ENCODE data around the gene RALGPS1.

RALGPS1 gene

DNA sequence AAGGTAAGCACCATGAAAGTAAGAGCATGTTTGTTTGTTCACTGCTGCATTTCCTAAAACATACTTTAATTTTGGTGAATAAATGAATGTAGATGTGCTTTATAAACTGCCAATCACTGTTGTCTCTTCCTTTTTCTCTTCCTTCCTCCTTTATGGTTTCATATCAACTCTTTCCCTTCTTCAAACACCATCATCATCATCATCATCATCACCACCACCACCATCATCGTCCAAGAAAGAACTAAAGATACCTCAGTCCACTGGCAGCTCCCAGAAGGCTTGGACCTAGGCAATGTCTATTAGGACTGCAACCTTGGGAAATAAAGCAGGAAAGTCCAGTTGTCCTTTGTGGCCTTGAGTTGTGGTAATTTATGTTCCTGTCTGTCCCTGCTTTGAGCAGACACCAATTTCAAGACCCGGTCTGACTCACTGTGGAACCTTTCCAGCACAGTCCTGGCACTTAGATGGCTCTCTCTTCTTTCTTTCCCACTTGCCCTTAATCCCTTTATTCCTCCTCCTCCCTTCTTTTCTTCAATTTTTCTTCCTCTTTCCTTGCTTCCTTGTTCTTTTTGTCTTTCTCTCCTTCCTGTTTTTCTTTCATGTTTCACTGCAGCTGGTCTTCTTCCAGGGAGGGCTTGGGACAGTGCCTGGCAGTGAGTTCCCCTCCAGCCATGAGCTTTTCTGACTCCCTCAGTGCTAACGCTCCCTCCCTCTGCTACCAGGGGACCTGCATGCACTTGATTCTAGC is 108.5 kb downstream of the RALGPS1 start:
- DNase-seq (ENCODE audit: low read depth in 2 of 2): no peak

DNA sequence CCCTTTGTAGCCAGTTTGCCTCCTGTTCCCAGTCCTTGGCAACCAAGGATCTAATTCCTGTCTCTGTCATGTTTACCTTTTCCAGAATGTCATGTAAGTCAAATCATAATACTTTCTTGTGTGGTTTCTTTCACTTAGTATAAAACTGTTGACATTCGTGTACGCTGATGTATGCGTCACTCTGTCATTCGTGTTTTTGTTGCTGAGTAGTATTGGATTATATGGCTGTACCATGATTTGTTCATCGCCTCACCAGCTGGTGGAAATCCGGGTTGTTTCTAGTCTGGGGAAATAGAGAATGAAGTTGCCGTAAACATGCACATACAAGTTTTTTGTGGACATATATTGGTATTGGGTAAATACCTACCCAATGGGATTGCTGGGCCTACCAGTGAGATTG is 110.5 kb downstream of the RALGPS1 start:
- no peak for DNase-seq (ENCODE audit: low read depth in 2 of 2)

- no peak for DNase-seq (ENCODE audit: low read depth in 2 of 2)
Observed at GRCh38 chr9:127027694-127028093, 113.1 kb downstream of the RALGPS1 start.

DNA sequence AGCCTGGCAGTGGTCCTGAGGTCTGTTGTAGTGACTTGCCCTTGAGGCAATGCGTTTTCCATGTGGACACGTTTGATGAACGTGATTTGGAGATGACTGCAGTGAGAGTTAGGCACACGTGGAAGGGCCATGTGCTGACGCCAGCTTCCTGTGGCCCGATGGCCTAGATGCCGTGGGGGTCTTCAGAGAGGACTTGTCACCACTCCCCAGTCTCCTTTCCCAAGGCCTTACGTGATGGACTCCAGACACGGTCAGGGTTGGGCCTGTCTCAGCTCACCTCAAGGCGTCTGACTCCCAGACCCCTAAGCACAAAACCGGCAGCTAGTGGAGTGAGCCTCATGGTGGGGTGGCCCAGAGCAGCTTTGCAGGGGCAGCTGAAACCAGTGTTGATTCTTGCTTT is 115.0 kb downstream of the RALGPS1 start:
- DNase-seq (ENCODE audit: low read depth in 2 of 2): no peak

DNA sequence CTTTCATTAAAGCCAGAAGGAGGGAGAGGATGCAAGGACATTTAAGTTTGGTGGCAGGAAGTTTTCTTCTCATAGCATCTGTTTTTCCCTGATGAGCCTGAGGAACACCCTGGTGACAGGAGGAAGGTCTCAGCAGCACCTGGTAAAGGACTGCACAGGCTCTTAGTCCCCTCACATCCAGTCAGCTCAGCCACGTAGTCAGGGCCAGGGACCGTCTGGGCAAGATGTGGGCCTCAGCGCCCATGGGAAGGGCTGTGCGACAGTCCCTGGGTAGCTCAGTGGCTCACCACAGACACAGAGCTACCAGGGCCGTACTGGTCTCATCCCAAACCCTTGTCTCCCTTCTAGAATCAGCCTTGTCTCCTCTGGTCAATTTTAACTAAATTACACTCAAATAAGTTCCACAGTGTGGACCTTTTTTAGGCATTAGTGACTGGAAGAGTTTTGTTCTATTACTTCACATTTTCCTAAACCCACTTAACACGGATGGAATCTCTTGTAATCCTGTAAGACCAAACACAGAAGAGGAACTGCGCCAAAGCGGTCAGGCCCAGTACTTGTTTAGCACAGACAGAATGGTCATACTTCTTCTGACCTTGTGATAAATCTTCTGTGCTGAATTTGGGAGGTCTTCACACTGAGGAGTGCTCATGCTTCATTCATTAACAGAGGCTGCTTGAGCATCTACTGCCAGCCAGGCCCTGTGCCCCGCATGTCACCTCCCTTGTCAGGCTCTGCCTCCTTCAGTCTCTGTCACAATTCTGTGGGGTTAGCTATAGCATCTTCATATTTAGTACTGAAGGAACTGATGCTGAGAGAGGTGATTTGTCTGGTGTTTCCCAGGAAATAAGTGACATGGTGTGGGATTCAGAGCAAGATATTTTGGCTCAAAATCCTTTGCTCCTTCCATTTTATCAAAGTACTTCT is 116.5 kb downstream of the RALGPS1 start:
- no peak for DNase-seq (ENCODE audit: low read depth in 2 of 2)

GRCh38 chr9:127032256-127032655 is 117.7 kb downstream of the RALGPS1 start:
- DNase-seq (ENCODE audit: low read depth in 2 of 2): no peak

DNA sequence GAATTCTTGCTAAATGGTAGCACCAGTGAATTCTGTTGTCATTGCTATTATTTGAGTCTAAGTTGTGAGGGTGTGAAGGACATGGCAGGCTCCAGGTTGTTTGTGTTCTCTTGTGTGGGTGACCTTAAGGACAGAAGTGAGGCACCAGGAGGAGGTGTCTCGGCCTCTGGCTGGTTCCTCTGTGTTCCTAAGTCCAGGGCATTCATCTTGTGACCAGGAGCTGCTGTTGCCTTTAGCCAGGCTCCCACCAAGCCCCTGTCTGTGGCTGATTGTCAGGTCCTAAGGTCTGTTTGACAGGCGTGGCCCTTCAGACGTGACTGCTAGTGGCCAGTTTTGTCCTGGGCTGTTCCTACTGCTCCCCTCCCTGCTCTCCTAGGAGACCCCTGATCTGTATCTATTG is 118.5 kb downstream of the RALGPS1 start:
- DNase-seq (ENCODE audit: low read depth in 2 of 2): no peak

GRCh38 chr9:127033789-127034188 is 119.2 kb downstream of the RALGPS1 start:
- no peak for DNase-seq (ENCODE audit: low read depth in 2 of 2)

GRCh38 chr9:127034691-127035090 is 120.1 kb downstream of the RALGPS1 start:
- DNase-seq (ENCODE audit: low read depth in 2 of 2): no peak

- no peak for DNase-seq (ENCODE audit: low read depth in 2 of 2)
Observed at GRCh38 chr9:127035423-127035822, 120.8 kb downstream of the RALGPS1 start.

GRCh38 chr9:127035948-127036347 is 121.4 kb downstream of the RALGPS1 start:
- no peak for DNase-seq (ENCODE audit: low read depth in 2 of 2)

GRCh38 chr9:127036437-127036836 is 121.9 kb downstream of the RALGPS1 start:
- no peak for DNase-seq (ENCODE audit: low read depth in 2 of 2)

GRCh38 chr9:127038531-127038930 is 123.9 kb downstream of the RALGPS1 start:
- DNase-seq (ENCODE audit: low read depth in 2 of 2): no peak

DNA sequence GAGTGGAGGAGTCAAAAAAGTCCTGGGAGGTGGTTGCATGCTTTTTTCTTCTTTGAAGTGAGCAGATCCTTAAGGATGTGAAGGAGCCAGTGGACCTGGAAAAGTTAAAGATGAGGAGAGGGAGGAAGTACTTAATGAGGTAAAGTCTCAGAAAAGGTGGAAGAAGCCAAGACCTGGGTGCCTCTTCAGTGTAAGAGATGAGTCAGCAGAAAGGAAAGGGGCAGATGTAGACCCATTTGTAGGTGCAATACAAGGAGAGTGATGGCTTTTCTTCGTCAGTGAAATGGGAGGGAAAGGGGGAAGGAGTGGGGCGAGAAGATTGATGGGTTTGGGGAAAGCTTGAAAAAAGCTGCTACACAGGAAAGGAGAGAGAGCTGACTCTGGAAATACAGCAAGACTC is 124.9 kb downstream of the RALGPS1 start:
- no peak for DNase-seq (ENCODE audit: low read depth in 2 of 2)

- DNase-seq (ENCODE audit: low read depth in 2 of 2): no peak
Observed at GRCh38 chr9:127045148-127045547, 130.6 kb downstream of the RALGPS1 start.

DNA sequence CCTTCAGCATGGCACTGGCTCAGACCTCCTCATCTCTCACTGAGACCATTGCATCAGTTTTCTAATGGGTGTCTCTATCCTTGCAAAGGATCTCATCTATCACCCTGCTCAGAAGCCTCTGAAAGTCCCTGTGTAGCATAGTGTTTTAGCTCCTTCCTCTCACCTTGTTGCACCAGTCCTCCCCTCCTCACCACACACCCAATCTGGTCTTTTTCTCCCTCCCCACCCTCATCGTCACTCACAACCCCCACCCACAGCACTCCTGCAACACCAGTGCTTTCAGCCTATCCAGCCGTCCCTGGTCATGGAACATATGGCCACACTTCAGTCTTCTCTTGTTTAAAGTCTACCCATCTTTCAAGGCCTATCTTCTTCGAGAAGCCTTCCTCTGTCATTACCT is 133.4 kb downstream of the RALGPS1 start:
- no peak for DNase-seq (ENCODE audit: low read depth in 2 of 2)

- DNase-seq (ENCODE audit: low read depth in 2 of 2): no peak
Observed at GRCh38 chr9:127049044-127049443, 134.5 kb downstream of the RALGPS1 start.

- DNase-seq (ENCODE audit: low read depth in 2 of 2): no peak
Observed at GRCh38 chr9:127049581-127049980, 135.0 kb downstream of the RALGPS1 start.

GRCh38 chr9:127050152-127050551 is 135.6 kb downstream of the RALGPS1 start:
- no peak for DNase-seq (ENCODE audit: low read depth in 2 of 2)

DNA sequence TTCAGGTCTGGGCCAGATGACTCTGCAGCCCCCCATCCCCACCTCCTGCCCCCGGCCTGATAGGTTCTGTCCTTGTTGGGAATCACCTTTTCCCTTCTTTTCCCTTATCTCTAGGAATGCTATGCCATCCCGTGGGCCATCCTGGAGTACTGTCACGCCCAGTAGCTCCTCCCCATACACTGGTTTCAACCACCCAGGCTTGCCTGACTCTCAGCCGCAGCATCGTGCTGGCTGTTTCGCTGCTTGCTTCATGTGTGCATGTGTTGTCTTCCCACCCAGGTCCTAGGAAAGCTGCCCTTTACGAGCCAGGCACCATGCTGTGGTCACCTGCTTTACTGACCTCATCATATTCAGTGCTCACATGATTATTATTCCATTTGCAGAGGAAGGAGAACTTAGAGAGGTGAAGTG is 136.0 kb downstream of the RALGPS1 start:
- DNase-seq (ENCODE audit: low read depth in 2 of 2): no peak

GRCh38 chr9:127051881-127052595 is 137.5 kb downstream of the RALGPS1 start:
- DNase-seq (ENCODE audit: low read depth in 2 of 2): no peak

DNA sequence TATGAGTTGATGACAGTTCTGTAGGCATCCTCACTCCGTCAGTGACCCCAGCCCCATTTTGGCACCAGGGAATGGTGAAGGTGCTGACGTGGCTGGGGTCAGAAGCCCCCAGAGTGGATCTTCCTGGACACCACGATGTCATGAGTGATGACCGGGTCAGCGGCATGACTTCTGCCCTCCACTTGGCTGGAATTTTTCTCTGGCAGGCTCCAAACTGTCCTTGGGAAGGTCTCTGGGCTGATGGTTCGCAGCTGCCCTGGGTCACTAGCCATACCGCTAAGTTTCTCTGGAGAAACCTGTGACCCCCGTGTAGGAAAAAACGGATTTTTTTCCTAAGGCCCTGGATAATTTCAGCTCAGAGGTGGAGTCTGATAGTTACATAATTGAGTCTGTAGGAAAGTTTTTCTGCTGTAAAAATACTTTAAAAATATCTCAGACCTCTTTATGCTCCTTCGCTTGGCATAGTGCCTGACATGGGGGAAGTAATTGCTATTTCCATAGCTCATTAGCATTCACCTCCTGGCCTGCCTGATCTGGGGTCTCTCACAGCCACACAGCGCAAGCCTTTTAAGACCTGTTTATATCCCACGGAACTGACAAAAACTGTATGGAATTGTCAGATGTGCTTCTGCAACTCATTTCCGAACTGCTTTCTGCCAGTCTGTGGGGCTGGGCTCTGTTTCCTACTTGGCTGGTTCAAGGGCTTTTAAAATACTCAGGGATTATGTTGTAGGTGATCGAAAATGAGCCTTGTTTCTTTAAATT is 138.7 kb downstream of the RALGPS1 start:
- DNase-seq (ENCODE audit: low read depth in 2 of 2): no peak
